ENCODE measurements around the gene SLC25A1.
"Not testable (repeated sequence)": the region's sequence is repeated elsewhere in the genome, so short reads cannot be mapped to it uniquely, and the experiment has no call there.

GRCh38 chr22:19158649-19159048, 19.9 kb downstream of the SLC25A1 start:
- not testable (repeated sequence) for TF ChIP-seq POLR2A, POLR2AphosphoS5 (IDR thresholded peaks at IDR 0.05; ENCODE audit: low read depth, low read length)

All from GM12892 (cell line).